AG04450 (cell line): Measurements from ENCODE around the gene ANO10. TPM values are rescaled to one million over a fixed set of nuclear protein-coding genes. Genes with fewer than 3 reads are reported as not detected.
"Not testable (repeated sequence)": the region's sequence is repeated elsewhere in the genome, so short reads cannot be mapped to it uniquely, and the experiment has no call there.

Experiments used
- CTCF ChIA-PET: fragments of 300-600, 350-600 bp; formaldehyde crosslinking; extraction: SDS; loops from one replicate; lab custom pipeline; 2022; ENCODE audit warnings: antibody characterized with exemption, inconsistent platforms; lab: Charles Lee
- POLR2A ChIA-PET: fragments of 350-600 bp; formaldehyde crosslinking; extraction: SDS; loops from one replicate; lab custom pipeline; 2021; ENCODE audit warnings: antibody characterized with exemption, inconsistent platforms; lab: Yijun Ruan, JAX
- DNase-seq: peaks from one replicate; pipeline ENCODE4 v3.0.0-alpha.2; 2011; ENCODE audit warnings: low read depth, low spot score
- H3K27ac ChIP-seq: one replicate; pipeline ENCODE4 v1.5.1; 2012; ENCODE audit warnings: low read depth, low read length, control low read depth
- H3K27me3 ChIP-seq: one replicate; pipeline ENCODE4 v1.6.0; 2012; ENCODE audit warnings: low read length; ENCODE audit not compliant: control insufficient read depth, insufficient read depth
- H3K4me3 ChIP-seq: 2 replicates; pipeline ENCODE4 v1.5.1; 2011; ENCODE audit warnings: mild to moderate bottlenecking, low read depth, low read length, control low read depth
- H3K9me3 ChIP-seq: 2 replicates; pipeline ENCODE4 v1.5.1; 2012; ENCODE audit warnings: low read length; ENCODE audit not compliant: control insufficient read depth, insufficient read depth
- polyA plus RNA-seq: library from polyadenylated mRNA; depleted of rRNA; stranded (reverse); fragments of >200 nt; gene quantifications from 2 replicates; pipeline ENCODE4 v1.2.3, GENCODE V29; 2011
- TF ChIP-seq, protein P1 (sequence below): IDR thresholded peaks from 2 replicates; pipeline ENCODE4 v1.5.1; 2011; ENCODE audit warnings: low read depth, low read length, control low read depth, inconsistent platforms

ANO10 gene
- polyA plus RNA-seq, 1 experiment = 87.1 TPM

GRCh38 chr3:43489930-43490329, 131.9 kb downstream of the ANO10 start:
- TF ChIP-seq, protein P1, sequence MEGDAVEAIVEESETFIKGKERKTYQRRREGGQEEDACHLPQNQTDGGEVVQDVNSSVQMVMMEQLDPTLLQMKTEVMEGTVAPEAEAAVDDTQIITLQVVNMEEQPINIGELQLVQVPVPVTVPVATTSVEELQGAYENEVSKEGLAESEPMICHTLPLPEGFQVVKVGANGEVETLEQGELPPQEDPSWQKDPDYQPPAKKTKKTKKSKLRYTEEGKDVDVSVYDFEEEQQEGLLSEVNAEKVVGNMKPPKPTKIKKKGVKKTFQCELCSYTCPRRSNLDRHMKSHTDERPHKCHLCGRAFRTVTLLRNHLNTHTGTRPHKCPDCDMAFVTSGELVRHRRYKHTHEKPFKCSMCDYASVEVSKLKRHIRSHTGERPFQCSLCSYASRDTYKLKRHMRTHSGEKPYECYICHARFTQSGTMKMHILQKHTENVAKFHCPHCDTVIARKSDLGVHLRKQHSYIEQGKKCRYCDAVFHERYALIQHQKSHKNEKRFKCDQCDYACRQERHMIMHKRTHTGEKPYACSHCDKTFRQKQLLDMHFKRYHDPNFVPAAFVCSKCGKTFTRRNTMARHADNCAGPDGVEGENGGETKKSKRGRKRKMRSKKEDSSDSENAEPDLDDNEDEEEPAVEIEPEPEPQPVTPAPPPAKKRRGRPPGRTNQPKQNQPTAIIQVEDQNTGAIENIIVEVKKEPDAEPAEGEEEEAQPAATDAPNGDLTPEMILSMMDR = no peak
- DNase-seq = no peak
- ChIA-PET CTCF (interaction anchor here (1.1 kb wide), 1 partner anchor 14 kb away, joined by 7 read pairs; no protein-coding TSS in a partner anchor), POLR2A (no interaction called here)
- peaks cover 5% of the 10 kb centered on the region; the same call in 1 of the 2 replicates for H3K9me3 ChIP-seq
- no peak overlapping the region for H3K27ac ChIP-seq
- H3K4me3 ChIP-seq = no peak overlapping the region
- H3K27me3 ChIP-seq = no peaks in the 10 kb centered on the region

DNA sequence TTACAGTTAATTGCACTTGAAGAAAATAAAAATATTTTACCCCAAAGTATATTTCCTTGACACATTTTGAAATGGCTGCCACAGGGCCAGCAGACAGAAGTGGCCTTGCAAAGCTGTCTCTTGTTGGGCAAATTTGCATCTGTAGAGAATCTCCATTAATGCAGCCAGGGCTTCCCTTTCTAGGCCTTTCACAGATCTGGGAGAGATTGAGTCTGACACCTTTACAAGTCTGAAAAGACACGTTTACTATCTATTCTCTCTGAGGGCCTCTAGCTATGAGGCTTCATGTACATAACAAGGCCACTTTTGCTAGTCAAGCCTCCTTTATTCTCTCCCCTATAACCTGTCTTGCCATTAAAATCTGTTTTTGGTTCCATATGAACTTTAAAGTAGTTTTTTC, 135.9 kb downstream of the ANO10 start:
- no peak overlapping the region for H3K4me3 ChIP-seq
- CTCF ChIA-PET = no interaction called here
- H3K9me3 ChIP-seq = peaks cover 6% of the 10 kb centered on the region; the same call in 1 of the 2 replicates
- POLR2A ChIA-PET = no interaction called here
- no peak overlapping the region for H3K27ac ChIP-seq
- TF ChIP-seq, protein P1 = no peak
- DNase-seq = no peak
- H3K27me3 ChIP-seq = no peaks in the 10 kb centered on the region

DNA sequence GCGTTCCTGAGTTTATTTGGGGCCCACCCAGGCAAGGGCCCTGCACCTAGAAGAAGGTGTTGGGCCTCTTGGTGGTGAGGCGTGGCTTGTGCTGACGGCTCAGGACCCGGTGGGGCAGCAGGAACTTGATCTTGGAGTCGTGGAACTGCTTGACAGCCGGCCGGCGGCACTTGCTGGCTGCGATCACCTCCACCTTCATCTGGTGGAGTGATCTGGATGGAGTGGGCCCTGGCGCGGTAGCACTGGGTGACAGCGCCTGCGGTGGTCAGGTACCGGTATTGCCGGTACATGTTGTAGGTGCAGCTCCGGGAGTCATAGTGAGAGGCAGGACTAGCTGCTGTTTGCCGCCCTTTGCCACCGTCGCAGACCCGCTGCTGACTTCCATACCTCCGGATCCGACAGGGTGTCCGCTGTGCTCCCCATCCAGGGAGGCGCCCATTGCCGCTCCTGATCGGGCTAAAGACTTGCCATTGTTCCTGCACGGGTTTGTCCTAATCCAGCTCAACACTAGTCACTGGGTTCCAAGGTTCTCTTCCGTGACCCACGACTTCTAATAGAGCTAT, 136.8 kb downstream of the ANO10 start:
- peak overlapping the region; percentile 11 for H3K27ac ChIP-seq
- ChIA-PET CTCF (no interaction called here), POLR2A (no interaction called here)
- H3K27me3 ChIP-seq = no peaks in the 10 kb centered on the region
- TF ChIP-seq, protein P1 = no peak
- H3K9me3 ChIP-seq = peaks cover 6% of the 10 kb centered on the region; the same call in 1 of the 2 replicates
- no peak for DNase-seq
- H3K4me3 ChIP-seq = no peak overlapping the region

- Histone ChIP-seq H3K4me3 (no peak overlapping the region), H3K27ac (no peak overlapping the region), H3K9me3 (peaks cover 6% of the 10 kb centered on the region; the same call in 1 of the 2 replicates), H3K27me3 (no peaks in the 10 kb centered on the region)
- ChIA-PET CTCF (no interaction called here), POLR2A (no interaction called here)
- DNase-seq = no peak
- TF ChIP-seq, protein P1 = no peak
Observed at GRCh38 chr3:43481375-43481774, 140.4 kb downstream of the ANO10 start.

DNA sequence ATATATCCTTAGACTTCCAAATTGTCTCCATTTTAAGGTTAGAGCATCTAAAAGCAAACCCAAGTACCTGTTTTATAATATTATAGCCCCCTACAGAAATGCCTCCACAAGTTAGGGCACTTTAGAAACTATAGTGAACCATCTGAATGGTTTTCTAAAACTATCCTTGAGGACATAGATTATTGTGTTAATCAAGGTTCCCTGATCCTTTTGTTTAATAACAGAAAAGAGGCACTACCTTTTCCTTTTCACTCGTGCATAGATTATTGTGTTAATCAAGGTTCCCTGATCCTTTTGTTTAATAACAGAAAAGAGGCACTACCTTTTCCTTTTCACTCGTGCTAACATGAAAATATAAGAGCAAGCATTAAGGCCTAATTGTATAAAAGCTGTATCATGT, 143.0 kb downstream of the ANO10 start:
- CTCF ChIA-PET = interaction anchor here (0.9 kb wide), 1 partner anchor 17 kb away, joined by 3 read pairs; no protein-coding TSS in a partner anchor
- H3K27ac ChIP-seq, H3K9me3 ChIP-seq, POLR2A ChIA-PET, DNase-seq, H3K4me3 ChIP-seq, H3K27me3 ChIP-seq: not testable (repeated sequence)
